Transverse colon (tissue), 4 donors: ENCODE results near the gene ACLY. TPM values are rescaled to one million over a fixed set of nuclear protein-coding genes. Genes with fewer than 3 reads are reported as not detected.

Source experiments
- DNase-seq: peaks from one replicate; pipeline ENCODE4 v3.0.0-alpha.2; 2019
- H3K27ac ChIP-seq, 4 donors: fragments of 200-600 bp; sonication (generic); 2 replicates each; pipeline ENCODE4 v1.5.1; 2016 to 2018; ENCODE audit warnings: inconsistent platforms in 4 of 4
- H3K27me3 ChIP-seq: fragments of 200-600 bp; sonication (generic); 2 replicates; pipeline ENCODE4 v1.5.1; 2017; ENCODE audit warnings: inconsistent platforms
- H3K36me3 ChIP-seq, 4 donors: fragments of 200-600 bp; sonication (generic); 2 replicates each; pipeline ENCODE4 v1.5.1; 2017 to 2019; ENCODE audit warnings: inconsistent platforms in 4 of 4
- H3K4me1 ChIP-seq, 4 donors: fragments of 200-600 bp; sonication (generic); 2 replicates each; pipeline ENCODE4 v1.5.1; 2017 to 2020; ENCODE audit warnings: inconsistent platforms in 4 of 4
- H3K4me3 ChIP-seq, 4 donors: fragments of 200-600 bp; sonication (generic); 1 replicate in 1 of 4; 2 replicates in 3 of 4; pipeline versions ENCODE4 v1.5.1 to v1.6.1; 2017 to 2019; ENCODE audit warnings: inconsistent platforms in 4 of 4
- H3K9me3 ChIP-seq, 2 donors: fragments of 200-600 bp; sonication (generic); 2 replicates each; pipeline ENCODE4 v1.5.1; 2017 to 2019; ENCODE audit warnings: inconsistent platforms in 2 of 2
- EP300 ChIP-seq: sonication (generic); formaldehyde crosslinking; IDR thresholded peaks from one replicate; pipeline ENCODE4 v1.6.1; 2017; ENCODE audit warnings: antibody characterized with exemption, low read depth
- POLR2A ChIP-seq: fragments of 450-650 bp; IDR thresholded peaks from one replicate; pipeline ENCODE4 v1.6.1; 2016; ENCODE audit warnings: antibody characterized with exemption, mild to moderate bottlenecking, moderate library complexity
- POLR2AphosphoS5 ChIP-seq, 3 donors: sonication (generic); formaldehyde crosslinking; IDR thresholded peaks; one replicate each; pipeline ENCODE4 v1.6.1; 2016; ENCODE audit warnings: antibody characterized with exemption in 3 of 3
- WGBS, 2 donors: methylation state at CpG; one replicate each; pipeline ENCODE4 v1.1.5; 2018; ENCODE audit warnings: low coverage in 1 of 2; 5-methylcytosine and 5-hydroxymethylcytosine counted together
- in situ Hi-C, 4 donors: fragments of 200-750 bp; cut with MboI; loops; one replicate each; pipeline versions ENCODE4 v1.15.0 to v1.15.1; 2017; ENCODE audit warnings: low sequenced_read_pairs in 3 of 4, low pct_ligation_motif_present in 1 of 4, low pct_unique_long_range_greater_than_20kb in 1 of 4
- intact Hi-C: fragments of 100-400 bp; cut with DNase I; formaldehyde crosslinking; loops from one replicate; pipeline ENCODE4 v1.15.1; 2023; ENCODE audit warnings: low total_unique reads
- total RNA-seq, 4 donors: library from RNA; depleted of rRNA; stranded (reverse); fragments of >200 nt; gene quantifications; one replicate each; pipeline ENCODE4 v1.1.0, GENCODE V29; 2016
- TF ChIP-seq, protein P1 (sequence below), 5 experiments: fragments of 200-600 bp in 3 of 5; fragments of 450-650 bp in 2 of 5; sonication (generic) in 3 of 5; IDR thresholded peaks; 1 replicate in 2 of 5; 2 replicates in 3 of 5; pipeline ENCODE4 v1.5.1; 2016 to 2017; ENCODE audit warnings: antibody characterized with exemption in 5 of 5, inconsistent platforms in 3 of 5, mild to moderate bottlenecking in 2 of 5, moderate library complexity in 1 of 5

ACLY gene
- total RNA-seq, 4 donors from 2014 or later: 39.2 to 69.2 (median 51.9) TPM

GRCh38 chr17:41913798-41914197 is 5.0 kb downstream of the ACLY start:
- TF ChIP-seq POLR2AphosphoS5 (IDR thresholded peaks at IDR 0.05) (no peak), POLR2A (no peak), EP300 (no peak)
- TF ChIP-seq, protein P1, sequence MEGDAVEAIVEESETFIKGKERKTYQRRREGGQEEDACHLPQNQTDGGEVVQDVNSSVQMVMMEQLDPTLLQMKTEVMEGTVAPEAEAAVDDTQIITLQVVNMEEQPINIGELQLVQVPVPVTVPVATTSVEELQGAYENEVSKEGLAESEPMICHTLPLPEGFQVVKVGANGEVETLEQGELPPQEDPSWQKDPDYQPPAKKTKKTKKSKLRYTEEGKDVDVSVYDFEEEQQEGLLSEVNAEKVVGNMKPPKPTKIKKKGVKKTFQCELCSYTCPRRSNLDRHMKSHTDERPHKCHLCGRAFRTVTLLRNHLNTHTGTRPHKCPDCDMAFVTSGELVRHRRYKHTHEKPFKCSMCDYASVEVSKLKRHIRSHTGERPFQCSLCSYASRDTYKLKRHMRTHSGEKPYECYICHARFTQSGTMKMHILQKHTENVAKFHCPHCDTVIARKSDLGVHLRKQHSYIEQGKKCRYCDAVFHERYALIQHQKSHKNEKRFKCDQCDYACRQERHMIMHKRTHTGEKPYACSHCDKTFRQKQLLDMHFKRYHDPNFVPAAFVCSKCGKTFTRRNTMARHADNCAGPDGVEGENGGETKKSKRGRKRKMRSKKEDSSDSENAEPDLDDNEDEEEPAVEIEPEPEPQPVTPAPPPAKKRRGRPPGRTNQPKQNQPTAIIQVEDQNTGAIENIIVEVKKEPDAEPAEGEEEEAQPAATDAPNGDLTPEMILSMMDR (IDR thresholded peaks at IDR 0.05): no peak
- in situ Hi-C loops (no loop called here), intact Hi-C loops (no loop called here)
- Histone ChIP-seq H3K27me3 (no peaks in the 10 kb centered on the region), H3K4me1 (peaks cover 10 to 29% (median 23%) of the 10 kb centered on the region in 4 donors), H3K27ac (peak overlapping the region in 1 of 4 donors; percentile 2), H3K36me3 (peaks cover 0 to 29% (median 10%) of the 10 kb centered on the region in 4 donors), H3K9me3 (no peaks in the 10 kb centered on the region), H3K4me3 (no peak overlapping the region)
- DNase-seq: no peak
- WGBS, 2 donors: 82 to 94% methylated on average over 4 of the region's 4 CpGs

GRCh38 chr17:41912925-41913324 is 5.8 kb downstream of the ACLY start:
- 82% methylated on average over 1 of the region's 1 CpG; no CpG with 5 or more reads in 1 of the 2 donors for WGBS, 2 donors
- Histone ChIP-seq H3K4me3 (no peak overlapping the region), H3K27me3 (no peaks in the 10 kb centered on the region), H3K4me1 (peaks cover 10 to 27% (median 23%) of the 10 kb centered on the region in 4 donors), H3K27ac (no peak overlapping the region), H3K36me3 (peaks cover 0 to 31% (median 10%) of the 10 kb centered on the region in 4 donors), H3K9me3 (no peaks in the 10 kb centered on the region)
- no peak for DNase-seq
- intact Hi-C loops (no loop called here), in situ Hi-C loops (no loop called here)
- TF ChIP-seq, protein P1 (IDR thresholded peaks at IDR 0.05): no peak
- TF ChIP-seq EP300 (no peak), POLR2AphosphoS5 (IDR thresholded peaks at IDR 0.05) (no peak), POLR2A (no peak)

- in situ Hi-C loops: no loop called here
- no peaks in the 10 kb centered on the region for H3K9me3 ChIP-seq
- H3K27me3 ChIP-seq: no peaks in the 10 kb centered on the region
- intact Hi-C loops: no loop called here
- no peak for TF ChIP-seq POLR2AphosphoS5 (IDR thresholded peaks at IDR 0.05)
- TF ChIP-seq, protein P1 (IDR thresholded peaks at IDR 0.05): no peak
- TF ChIP-seq POLR2A: no peak
- TF ChIP-seq EP300: no peak
- H3K27ac ChIP-seq: no peak overlapping the region
- H3K4me3 ChIP-seq: no peak overlapping the region
- DNase-seq: no peak
- WGBS, 2 donors: 85% methylated on average over 12 of the region's 13 CpGs; no CpG with 5 or more reads in 1 of the 2 donors
- peaks cover 0 to 38% (median 10%) of the 10 kb centered on the region in 4 donors for H3K36me3 ChIP-seq
- H3K4me1 ChIP-seq: peaks cover 0 to 12% (median 9%) of the 10 kb centered on the region in 4 donors
Measured at GRCh38 chr17:41910701-41911391, 7.9 kb downstream of the ACLY start.

- Histone ChIP-seq H3K27me3 (no peaks in the 10 kb centered on the region), H3K4me1 (peaks cover 0 to 3% (median under 1%) of the 10 kb centered on the region in 4 donors), H3K36me3 (peaks cover 0 to 43% (median 16%) of the 10 kb centered on the region in 4 donors), H3K9me3 (no peaks in the 10 kb centered on the region), H3K27ac (no peak overlapping the region), H3K4me3 (no peak overlapping the region)
- in situ Hi-C loops (no loop called here), intact Hi-C loops (no loop called here)
- no peak for DNase-seq
- WGBS, 2 donors: 90 to 100% methylated on average over 4 to 13 of the region's 13 CpGs
- TF ChIP-seq POLR2A (no peak), EP300 (no peak), POLR2AphosphoS5 (IDR thresholded peaks at IDR 0.05) (no peak)
- TF ChIP-seq, protein P1 (IDR thresholded peaks at IDR 0.05): no peak
Measured at GRCh38 chr17:41909088-41909487, 9.7 kb downstream of the ACLY start.
